Psoas muscle (tissue), 8 donors: ENCODE data around the gene F8A2. TPM values are rescaled to one million over a fixed set of nuclear protein-coding genes. Genes with fewer than 3 reads are reported as not detected.
"Not testable (repeated sequence)": the region's sequence is repeated elsewhere in the genome, so short reads cannot be mapped to it uniquely, and the experiment has no call there.

Experiments used
- ATAC-seq, 4 donors: fragments of 200-7000 bp; cut with Tn5 transposase; one replicate each; pipeline ENCODE4 v1.9.1; 2020; ENCODE audit warnings: moderate library complexity in 3 of 4, mild to moderate bottlenecking in 2 of 4
- DNase-seq, 2 donors: peaks; one replicate each; pipeline ENCODE4 v3.0.0-alpha.2; 2020
- H3K27ac ChIP-seq: fragments of 200-600 bp; one replicate; pipeline ENCODE4 v1.8.0; 2022
- H3K27me3 ChIP-seq, 3 donors: fragments of 200-600 bp in 1 of 3; one replicate each; pipeline versions ENCODE4 v1.6.1 to v1.8.0; 2013 to 2022; ENCODE audit warnings: low read length in 2 of 3, mild to moderate bottlenecking in 2 of 3, moderate library complexity in 1 of 3; ENCODE audit not compliant: insufficient read depth in 3 of 3
- H3K36me3 ChIP-seq, 2 donors: fragments of 200-600 bp in 1 of 2; one replicate each; pipeline versions ENCODE4 v1.6.1 to v1.8.0; 2013 to 2022; ENCODE audit warnings: low read depth in 1 of 2, mild to moderate bottlenecking in 1 of 2, moderate library complexity in 1 of 2; ENCODE audit not compliant: insufficient read depth in 1 of 2
- H3K4me1 ChIP-seq: fragments of 200-600 bp; one replicate; pipeline ENCODE4 v1.8.0; 2022
- H3K4me3 ChIP-seq: fragments of 200-600 bp; one replicate; pipeline ENCODE4 v1.8.0; 2022; ENCODE audit warnings: mild to moderate bottlenecking
- H3K9me3 ChIP-seq: fragments of 200-600 bp; one replicate; pipeline ENCODE4 v1.8.0; 2022
- WGBS, 3 donors: extraction: QIAGEN DNeasy Blood & Tissue Kit; methylation state at CpG; one replicate each; pipeline versions ENCODE4 v1.1.6 to v1.1.7; 2013; 5-methylcytosine and 5-hydroxymethylcytosine counted together
- intact Hi-C, 2 donors: fragments of 100-400 bp; cut with DNase I; formaldehyde crosslinking; loops; one replicate each; pipeline versions ENCODE4 v1.11.0 to v1.14.2; 2022
- polyA plus RNA-seq, 3 donors: library from polyadenylated mRNA; stranded (reverse); fragments of 200-250 nt; gene quantifications; one replicate each; pipeline ENCODE4 v1.2.3, GENCODE V29; 2013
- total RNA-seq, 4 donors: library from RNA; stranded (reverse); fragmentation: NEBNext Ultra II Directional in 2 of 4; extraction: Animal tissue kit (Norgen Biotek cat#: 25700) in 2 of 4; gene quantifications; one replicate each; pipeline versions ENCODE4 v1.2.1 to v1.2.4, GENCODE V29; 2021 to 2023
- TF ChIP-seq, protein P1 (sequence below): fragments of 200-600 bp; IDR thresholded peaks from one replicate; pipeline ENCODE4 v1.8.0; 2022; ENCODE audit warnings: antibody characterized with exemption
- donor health status: healthy with polysubstance abuse.
- donor health status: DM: no; HTN: no; CAD: no; lungs with moderate emphysema.
- donor health status: Bipolar disorder and iron deficiency.
- donor health status: healthy.
- donor health status: DM: yes; HTN: yes; CAD: no.
- donor health status: DM: no; HTN: no; CAD: no.
- donor health status: DM: no; HTN: no; CAD: no.
- donor health status: DM: yes; HTN: yes; CAD: no.

Gene F8A2
- total and polyA plus RNA-seq, 7 donors: not detected

DNA sequence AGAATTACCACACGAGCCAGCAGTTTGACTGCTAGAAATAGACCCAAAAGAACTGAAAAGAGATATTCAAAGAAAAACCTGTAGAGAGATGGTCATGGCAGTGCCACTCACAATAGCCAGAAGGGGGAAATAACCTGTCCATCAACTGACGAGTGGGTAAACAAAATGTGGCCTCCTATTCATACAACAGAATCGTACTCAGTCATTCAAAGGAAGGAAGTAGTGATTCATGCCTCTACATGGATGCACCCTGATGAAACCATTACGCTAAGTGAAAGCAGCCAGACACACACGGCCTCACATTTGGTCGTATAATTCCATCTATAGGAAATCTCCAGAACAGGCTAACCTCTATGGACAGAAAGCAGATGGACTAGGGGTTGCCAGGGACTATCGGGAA lies 2.1 kb upstream of the F8A2 start:
- not testable (repeated sequence) for ATAC-seq
- no CpG with 5 or more reads among the region's 7 CpGs for WGBS, 3 donors

DNA sequence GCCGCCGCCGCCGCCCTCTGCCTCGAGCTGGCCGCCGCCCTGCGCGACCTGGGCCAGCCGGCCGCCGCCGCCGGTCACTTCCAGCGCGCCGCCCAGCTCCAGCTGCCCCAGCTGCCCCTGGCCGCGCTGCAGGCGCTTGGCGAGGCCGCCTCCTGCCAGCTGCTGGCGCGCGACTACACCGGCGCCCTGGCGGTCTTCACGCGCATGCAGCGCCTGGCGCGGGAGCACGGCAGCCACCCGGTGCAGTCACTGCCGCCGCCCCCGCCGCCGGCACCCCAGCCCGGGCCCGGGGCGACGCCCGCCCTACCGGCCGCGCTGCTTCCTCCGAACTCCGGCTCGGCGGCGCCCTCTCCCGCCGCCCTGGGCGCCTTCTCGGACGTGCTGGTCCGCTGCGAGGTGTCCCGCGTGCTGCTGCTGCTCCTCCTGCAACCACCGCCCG lies 653 bp downstream of the F8A2 start:
- H3K27me3 ChIP-seq, H3K27ac ChIP-seq, H3K36me3 ChIP-seq, H3K9me3 ChIP-seq, intact Hi-C loops, DNase-seq, H3K4me3 ChIP-seq, H3K4me1 ChIP-seq: not testable (repeated sequence)
- no CpG with 5 or more reads among the region's 64 CpGs for WGBS, 3 donors
- ATAC-seq: peak; percentile 75 to 82 (median 78)

More for the DNA sequence above, 2.1 kb upstream of the F8A2 start:
- H3K27me3 ChIP-seq, intact Hi-C loops, H3K4me3 ChIP-seq, H3K9me3 ChIP-seq, DNase-seq, H3K27ac ChIP-seq, H3K36me3 ChIP-seq, H3K4me1 ChIP-seq: not testable (repeated sequence)

DNA sequence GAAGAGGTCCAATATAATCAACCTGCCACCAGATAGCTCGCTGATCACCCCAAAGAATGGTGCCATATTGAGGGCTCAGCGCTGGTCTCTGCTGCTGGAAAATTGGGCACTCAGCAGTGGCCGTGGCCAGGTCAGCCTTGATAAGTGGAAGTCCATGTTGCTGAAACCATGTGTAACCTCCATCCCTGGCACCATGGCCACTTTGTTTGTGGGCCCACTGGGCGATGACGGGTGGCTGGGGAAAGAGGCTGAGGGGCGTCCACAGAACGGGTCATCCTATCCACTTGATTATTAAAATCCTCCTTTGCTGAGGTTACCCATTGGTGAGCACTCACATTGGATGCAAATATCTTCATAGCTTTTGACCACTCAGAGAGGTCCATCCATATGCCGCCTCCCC lies 7.7 kb downstream of the F8A2 start:
- TF ChIP-seq, protein P1, sequence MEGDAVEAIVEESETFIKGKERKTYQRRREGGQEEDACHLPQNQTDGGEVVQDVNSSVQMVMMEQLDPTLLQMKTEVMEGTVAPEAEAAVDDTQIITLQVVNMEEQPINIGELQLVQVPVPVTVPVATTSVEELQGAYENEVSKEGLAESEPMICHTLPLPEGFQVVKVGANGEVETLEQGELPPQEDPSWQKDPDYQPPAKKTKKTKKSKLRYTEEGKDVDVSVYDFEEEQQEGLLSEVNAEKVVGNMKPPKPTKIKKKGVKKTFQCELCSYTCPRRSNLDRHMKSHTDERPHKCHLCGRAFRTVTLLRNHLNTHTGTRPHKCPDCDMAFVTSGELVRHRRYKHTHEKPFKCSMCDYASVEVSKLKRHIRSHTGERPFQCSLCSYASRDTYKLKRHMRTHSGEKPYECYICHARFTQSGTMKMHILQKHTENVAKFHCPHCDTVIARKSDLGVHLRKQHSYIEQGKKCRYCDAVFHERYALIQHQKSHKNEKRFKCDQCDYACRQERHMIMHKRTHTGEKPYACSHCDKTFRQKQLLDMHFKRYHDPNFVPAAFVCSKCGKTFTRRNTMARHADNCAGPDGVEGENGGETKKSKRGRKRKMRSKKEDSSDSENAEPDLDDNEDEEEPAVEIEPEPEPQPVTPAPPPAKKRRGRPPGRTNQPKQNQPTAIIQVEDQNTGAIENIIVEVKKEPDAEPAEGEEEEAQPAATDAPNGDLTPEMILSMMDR: no peak
- Histone ChIP-seq H3K9me3 (peaks cover 10% of the 10 kb centered on the region), H3K27ac (no peak overlapping the region), H3K27me3 (no peaks in the 10 kb centered on the region), H3K4me1 (no peaks in the 10 kb centered on the region), H3K36me3 (no peaks in the 10 kb centered on the region), H3K4me3 (no peak overlapping the region)
- ATAC-seq (no peak), DNase-seq (no peak)
- WGBS, 3 donors: 94 to 100% (median 99%) methylated on average over 8 of the region's 8 CpGs
- intact Hi-C loops: no loop called here

DNA sequence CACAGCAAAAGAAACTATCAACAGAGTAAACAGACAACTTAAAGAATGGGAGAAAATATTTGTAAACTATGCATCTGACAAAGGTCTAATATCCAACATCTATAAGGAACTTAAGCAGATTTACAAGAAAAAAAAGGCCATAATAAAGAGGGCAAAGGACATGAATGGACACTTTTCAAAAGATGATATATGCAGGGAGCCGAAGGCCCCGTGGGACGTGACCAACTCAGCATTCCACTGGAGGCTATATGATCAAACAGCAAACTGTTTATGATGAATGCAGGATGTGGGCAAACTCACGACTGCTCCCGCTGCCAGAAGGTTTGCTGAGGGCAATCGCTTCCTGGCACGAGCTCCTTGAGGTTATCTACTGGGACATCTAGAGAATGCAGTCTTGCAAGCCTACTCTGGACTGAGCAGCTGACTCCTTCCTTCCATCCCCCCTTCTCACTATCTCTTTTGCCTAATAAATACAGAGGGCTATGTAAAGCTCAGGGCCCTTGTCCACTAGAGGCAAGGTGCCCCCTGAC lies 12.9 kb downstream of the F8A2 start:
- H3K27me3 ChIP-seq, H3K4me3 ChIP-seq, ATAC-seq, H3K4me1 ChIP-seq, DNase-seq, H3K27ac ChIP-seq, H3K36me3 ChIP-seq, intact Hi-C loops: not testable (repeated sequence)
- 73 to 93% (median 91%) methylated on average over 7 of the region's 7 CpGs for WGBS, 3 donors
- peaks cover 24% of the 10 kb centered on the region for H3K9me3 ChIP-seq

DNA sequence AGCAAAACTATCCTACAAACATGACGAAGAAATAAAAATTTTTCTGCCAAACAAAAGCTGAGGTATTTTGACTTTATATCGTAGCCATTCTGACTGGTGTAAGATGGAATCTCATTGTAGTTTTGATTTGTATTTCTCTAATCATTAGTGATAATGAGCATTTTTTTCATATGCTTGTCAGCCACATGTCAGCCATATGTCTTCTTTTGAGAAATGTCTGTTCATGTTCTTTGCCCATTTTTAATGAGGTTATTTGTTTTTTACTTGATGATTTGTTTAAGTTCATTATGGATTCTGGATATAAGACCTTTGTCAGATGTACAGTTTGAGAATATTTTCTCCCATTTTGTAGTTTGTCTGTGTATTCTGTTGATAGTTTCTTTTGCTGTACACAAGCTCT lies 24.5 kb downstream of the F8A2 start:
- TF ChIP-seq, protein P1: no peak

DNA sequence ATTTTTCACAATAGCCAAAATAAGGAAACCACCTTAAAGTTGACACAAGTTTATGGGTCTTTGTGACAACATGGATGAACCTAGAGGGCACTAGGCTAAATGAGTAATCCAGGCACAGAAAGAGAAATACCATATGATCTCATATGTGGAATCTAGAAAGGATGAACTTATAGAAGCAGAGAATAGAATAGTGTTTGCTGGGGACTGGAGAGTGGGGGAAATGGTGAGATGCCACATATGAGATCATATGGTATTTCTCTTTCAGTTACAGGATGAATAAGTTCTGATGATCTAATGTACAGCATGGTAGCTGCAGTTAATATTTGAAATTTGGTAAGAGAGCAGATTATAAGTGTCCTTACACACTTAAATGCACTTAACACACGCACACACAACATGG lies 35.9 kb downstream of the F8A2 start:
- 47 to 100% (median 97%) methylated on average over 1 of the region's 1 CpG for WGBS, 3 donors
- Histone ChIP-seq H3K27me3 (no peaks in the 10 kb centered on the region), H3K4me3 (no peak overlapping the region), H3K9me3 (no peaks in the 10 kb centered on the region), H3K4me1 (no peaks in the 10 kb centered on the region), H3K36me3 (no peaks in the 10 kb centered on the region), H3K27ac (no peak overlapping the region)
- intact Hi-C loops: no loop called here
- TF ChIP-seq, protein P1: no peak
- DNase-seq: no peak
- ATAC-seq: no peak

More for the DNA sequence above, 24.5 kb downstream of the F8A2 start:
- DNase-seq: no peak
- intact Hi-C loops: no loop called here
- Histone ChIP-seq H3K9me3 (peaks cover 20% of the 10 kb centered on the region), H3K27ac (no peak overlapping the region), H3K36me3 (no peaks in the 10 kb centered on the region), H3K27me3 (no peaks in the 10 kb centered on the region), H3K4me1 (no peaks in the 10 kb centered on the region), H3K4me3 (no peak overlapping the region)
- WGBS, 3 donors: 76 to 100% (median 93%) methylated on average over 2 of the region's 2 CpGs
- no peak for ATAC-seq

Other genes with a start within 250 kb of the F8A2 start
- 10 to 100 TPM; 57.4 to 69.9 (median 62.9) TPM for gene VBP1, start 165.6 kb upstream of the F8A2 start, total RNA-seq
- 10 to 100 TPM; 49.1 to 92.8 (median 54.8) TPM for gene VBP1, start 165.6 kb upstream of the F8A2 start, polyA plus RNA-seq
- gene RAB39B, start 117.6 kb upstream of the F8A2 start, total RNA-seq: not detected
- under 1 TPM in 2 of 3 donors, not detected in 1; 0.01 to 0.03 TPM for gene RAB39B, start 117.6 kb upstream of the F8A2 start, polyA plus RNA-seq
- gene CLIC2, start 47.5 kb upstream of the F8A2 start, total RNA-seq: 1 to 10 TPM; 3.2 to 8.5 (median 5.1) TPM
- gene CLIC2, start 47.5 kb upstream of the F8A2 start, polyA plus RNA-seq: 1 to 10 TPM; 2.1 to 3.4 (median 3.3) TPM
- 1 to 10 TPM in 3 of 4 donors, under 1 TPM in 1; 0.27 to 6.8 (median 5.2) TPM for gene F8A3, start 76.5 kb downstream of the F8A2 start, total RNA-seq
- gene F8A3, start 76.5 kb downstream of the F8A2 start, polyA plus RNA-seq: 1 to 10 TPM in 2 of 3 donors, under 1 TPM in 1; 0.04 to 4.0 (median 1.8) TPM
- gene SPRY3, start 230.5 kb downstream of the F8A2 start, total RNA-seq: 1 to 10 TPM in 3 of 4 donors, under 1 TPM in 1; 0.69 to 1.9 (median 1.4) TPM
- gene SPRY3, start 230.5 kb downstream of the F8A2 start, polyA plus RNA-seq: under 1 TPM; 0.25 to 0.75 (median 0.30) TPM
- 10 to 100 TPM; 21.1 to 36.9 (median 30.1) TPM for gene TMLHE, start 230.9 kb downstream of the F8A2 start, total RNA-seq
- 10 to 100 TPM; 13.7 to 22.6 (median 16.5) TPM for gene TMLHE, start 230.9 kb downstream of the F8A2 start, polyA plus RNA-seq